ENCODE results near the gene EHMT1. TPM values are rescaled to one million over a fixed set of nuclear protein-coding genes. Genes with fewer than 3 reads are reported as not detected.
"Not testable (repeated sequence)": the region's sequence is repeated elsewhere in the genome, so short reads cannot be mapped to it uniquely, and the experiment has no call there.

The EHMT1 gene
- total and polyA plus RNA-seq, 4 donors = 14.7 to 85.8 (median 51.0) TPM

GRCh38 chr9:137588891-137589290 lies 29.9 kb upstream of the EHMT1 start:
- Histone ChIP-seq H3K27me3 (ENCODE audit: control insufficient read depth in 1 of 2, insufficient read depth in 2 of 2, low read length in 1 of 2) (no peaks in the 10 kb centered on the region), H3K27ac (ENCODE audit: low read depth in 1 of 2, low read length in 2 of 2) (no peak overlapping the region), H3K4me1 (ENCODE audit: control insufficient read depth in 1 of 2, insufficient read depth in 2 of 2, low read length in 2 of 2) (no peaks in the 10 kb centered on the region), H3K4me3 (ENCODE audit: low read length in 2 of 2) (no peak overlapping the region), H3K9me3 (ENCODE audit: control insufficient read depth, low read length) (no peaks in the 10 kb centered on the region), H3K36me3 (ENCODE audit: control insufficient read depth in 1 of 2, insufficient read depth in 2 of 2, low read length in 1 of 2) (no peaks in the 10 kb centered on the region)
- ATAC-seq (ENCODE audit: low FRiP score) (no peak), DNase-seq (no peak)
- intact Hi-C loops (cut with DNase I) = no loop called here
- WGBS, 2 donors = 90 to 94% methylated on average over 6 of the region's 6 CpGs

DNA sequence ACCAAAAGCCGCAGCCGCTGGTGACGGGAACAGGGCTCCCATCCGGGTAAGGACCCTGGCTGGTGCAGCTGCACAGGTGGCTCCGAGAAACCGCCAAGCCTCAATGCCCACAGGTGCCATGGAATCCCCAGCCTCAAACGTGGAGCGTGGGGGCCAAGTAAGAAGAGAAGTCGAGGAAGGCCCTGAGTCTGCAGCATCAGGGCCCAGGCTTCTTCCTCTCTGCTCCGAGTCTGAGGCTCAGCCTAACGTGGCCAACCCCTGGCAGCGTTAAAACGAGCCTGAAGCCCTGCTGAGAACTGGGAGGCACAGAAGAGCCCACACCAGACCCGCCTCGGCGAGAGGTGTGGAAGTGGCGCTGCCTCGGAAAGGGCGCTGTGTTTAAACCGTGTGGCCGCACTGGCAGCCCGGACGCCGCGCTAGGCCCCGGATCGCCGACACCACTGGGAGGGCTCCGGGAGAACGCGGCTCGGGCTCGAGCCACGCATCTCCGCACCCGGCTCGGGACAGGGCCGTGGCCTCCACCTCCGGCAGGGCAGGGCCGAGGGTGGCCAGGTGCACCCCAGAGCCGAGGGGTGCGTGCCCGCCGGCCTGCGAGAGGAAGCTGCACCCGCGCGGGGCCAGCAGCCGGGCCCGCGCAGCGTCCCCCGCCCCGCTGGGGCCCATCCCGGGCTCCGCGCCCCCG lies 29.2 kb upstream of the EHMT1 start:
- Histone ChIP-seq H3K36me3 (ENCODE audit: control insufficient read depth in 1 of 2, insufficient read depth in 2 of 2, low read length in 1 of 2) (no peaks in the 10 kb centered on the region), H3K27ac (ENCODE audit: low read depth in 1 of 2, low read length in 2 of 2) (no peak overlapping the region), H3K9me3 (ENCODE audit: control insufficient read depth, low read length) (no peaks in the 10 kb centered on the region), H3K4me1 (ENCODE audit: control insufficient read depth in 1 of 2, insufficient read depth in 2 of 2, low read length in 2 of 2) (no peaks in the 10 kb centered on the region), H3K4me3 (ENCODE audit: low read length in 2 of 2) (peak overlapping the region; percentile 79 to 89), H3K27me3 (ENCODE audit: control insufficient read depth in 1 of 2, insufficient read depth in 2 of 2, low read length in 1 of 2) (no peaks in the 10 kb centered on the region)
- intact Hi-C loops (cut with DNase I) = no loop called here
- 9% methylated on average over 55 to 58 of the region's 58 CpGs for WGBS, 2 donors
- ATAC-seq (ENCODE audit: low FRiP score) (no peak), DNase-seq (peak in 1 of 2 donors; percentile 81)

DNA sequence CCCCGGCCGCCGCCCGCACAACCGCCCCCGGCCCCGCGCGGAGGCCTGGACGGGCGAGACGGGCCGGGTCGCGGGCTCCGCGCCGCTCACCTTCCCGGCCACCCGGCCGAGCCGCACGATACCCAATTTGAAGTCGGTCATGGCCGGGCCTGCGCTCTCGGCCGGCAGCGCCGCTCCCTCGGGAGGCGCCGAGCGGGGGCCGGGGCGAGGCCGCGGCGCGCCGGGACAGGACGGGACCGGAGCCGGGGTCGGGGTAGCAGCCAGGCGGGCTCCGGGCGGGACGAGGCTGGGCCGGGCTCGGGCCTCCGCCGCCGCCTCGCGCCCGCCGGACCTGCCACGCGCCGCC lies 28.7 kb upstream of the EHMT1 start:
- WGBS, 2 donors = 1 to 5% methylated on average over 4 to 61 of the region's 61 CpGs
- Histone ChIP-seq H3K4me1 (ENCODE audit: control insufficient read depth in 1 of 2, insufficient read depth in 2 of 2, low read length in 2 of 2) (no peaks in the 10 kb centered on the region), H3K27ac (ENCODE audit: low read depth in 1 of 2, low read length in 2 of 2) (no peak overlapping the region), H3K36me3 (ENCODE audit: control insufficient read depth in 1 of 2, insufficient read depth in 2 of 2, low read length in 1 of 2) (no peaks in the 10 kb centered on the region), H3K4me3 (ENCODE audit: low read length in 2 of 2) (peak overlapping the region; percentile 79 to 89), H3K9me3 (ENCODE audit: control insufficient read depth, low read length) (no peaks in the 10 kb centered on the region), H3K27me3 (ENCODE audit: control insufficient read depth in 1 of 2, insufficient read depth in 2 of 2, low read length in 1 of 2) (no peaks in the 10 kb centered on the region)
- intact Hi-C loops (cut with DNase I) = no loop called here
- DNase-seq (no peak), ATAC-seq (ENCODE audit: low FRiP score) (no peak)

- 1 to 3% methylated on average over 44 to 113 of the region's 113 CpGs for WGBS, 2 donors
- Histone ChIP-seq H3K27me3 (ENCODE audit: control insufficient read depth in 1 of 2, insufficient read depth in 2 of 2, low read length in 1 of 2) (no peaks in the 10 kb centered on the region), H3K4me3 (ENCODE audit: low read length in 2 of 2) (peak within 1 kb of the TSS; percentile 79 to 89), H3K36me3 (ENCODE audit: control insufficient read depth in 1 of 2, insufficient read depth in 2 of 2, low read length in 1 of 2) (no peaks in the 10 kb centered on the region), H3K27ac (ENCODE audit: low read depth in 1 of 2, low read length in 2 of 2) (no peak within 1 kb of the TSS), H3K4me1 (ENCODE audit: control insufficient read depth in 1 of 2, insufficient read depth in 2 of 2, low read length in 2 of 2) (no peaks in the 10 kb centered on the region), H3K9me3 (ENCODE audit: control insufficient read depth, low read length) (no peaks in the 10 kb centered on the region)
- intact Hi-C loops (cut with DNase I) = no loop called here
- peak; percentile 93 to 96 for DNase-seq
- peak; percentile 99 for ATAC-seq (ENCODE audit: low FRiP score)
Measured at GRCh38 chr9:137590469-137591383, 28.1 kb upstream of the EHMT1 start, which contains the start of gene ZMYND19. ZMYND19 (minus strand) TSS chr9:137590512; CDS start chr9:137590263, 249 bp downstream.

DNA sequence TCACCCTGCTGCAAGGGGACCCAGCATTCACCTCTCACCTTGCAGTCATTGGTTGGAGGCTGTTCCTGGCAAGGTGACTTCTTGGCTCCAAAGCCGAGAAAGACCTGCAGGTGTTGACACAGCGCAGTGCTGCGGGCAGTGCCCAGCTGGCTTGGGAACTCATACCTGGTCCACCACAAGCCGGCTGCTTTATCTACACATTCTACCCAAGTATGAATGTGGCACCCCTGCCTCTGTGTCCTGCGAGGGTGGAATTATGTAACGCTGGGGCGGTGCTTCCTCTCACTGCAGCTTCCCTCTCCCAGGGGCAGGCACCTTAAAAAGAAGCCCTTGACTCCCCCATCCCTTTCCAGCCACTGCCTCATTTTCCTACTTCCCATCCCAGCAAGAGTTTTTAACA lies 26.0 kb upstream of the EHMT1 start:
- ATAC-seq (ENCODE audit: low FRiP score) = no peak
- H3K4me1 ChIP-seq (ENCODE audit: control insufficient read depth in 1 of 2, insufficient read depth in 2 of 2, low read length in 2 of 2) = no peaks in the 10 kb centered on the region
- H3K9me3 ChIP-seq (ENCODE audit: control insufficient read depth, low read length) = no peaks in the 10 kb centered on the region
- no peaks in the 10 kb centered on the region for H3K27me3 ChIP-seq (ENCODE audit: control insufficient read depth in 1 of 2, insufficient read depth in 2 of 2, low read length in 1 of 2)
- intact Hi-C loops (cut with DNase I) = no loop called here
- H3K27ac ChIP-seq (ENCODE audit: low read depth in 1 of 2, low read length in 2 of 2) = no peak overlapping the region
- no peak for DNase-seq
- no peak overlapping the region for H3K4me3 ChIP-seq (ENCODE audit: low read length in 2 of 2)
- no peaks in the 10 kb centered on the region for H3K36me3 ChIP-seq (ENCODE audit: control insufficient read depth in 1 of 2, insufficient read depth in 2 of 2, low read length in 1 of 2)
- 83 to 87% methylated on average over 7 of the region's 7 CpGs for WGBS, 2 donors

- Histone ChIP-seq H3K27me3 (ENCODE audit: control insufficient read depth in 1 of 2, insufficient read depth in 2 of 2, low read length in 1 of 2) (no peaks in the 10 kb centered on the region), H3K4me3 (ENCODE audit: low read length in 2 of 2) (no peak overlapping the region), H3K9me3 (ENCODE audit: control insufficient read depth, low read length) (no peaks in the 10 kb centered on the region), H3K27ac (ENCODE audit: low read depth in 1 of 2, low read length in 2 of 2) (no peak overlapping the region), H3K36me3 (ENCODE audit: control insufficient read depth in 1 of 2, insufficient read depth in 2 of 2, low read length in 1 of 2) (no peaks in the 10 kb centered on the region), H3K4me1 (ENCODE audit: control insufficient read depth in 1 of 2, insufficient read depth in 2 of 2, low read length in 2 of 2) (no peaks in the 10 kb centered on the region)
- WGBS, 2 donors = 66 to 67% methylated on average over 12 of the region's 12 CpGs
- intact Hi-C loops (cut with DNase I) = no loop called here
- ATAC-seq (ENCODE audit: low FRiP score) = no peak
- DNase-seq = no peak
Measured at GRCh38 chr9:137593176-137593575, 25.6 kb upstream of the EHMT1 start.

GRCh38 chr9:137596577-137596976 lies 22.2 kb upstream of the EHMT1 start:
- ATAC-seq (ENCODE audit: low FRiP score); H3K4me3 ChIP-seq (ENCODE audit: low read length in 2 of 2): not testable (repeated sequence)

DNA sequence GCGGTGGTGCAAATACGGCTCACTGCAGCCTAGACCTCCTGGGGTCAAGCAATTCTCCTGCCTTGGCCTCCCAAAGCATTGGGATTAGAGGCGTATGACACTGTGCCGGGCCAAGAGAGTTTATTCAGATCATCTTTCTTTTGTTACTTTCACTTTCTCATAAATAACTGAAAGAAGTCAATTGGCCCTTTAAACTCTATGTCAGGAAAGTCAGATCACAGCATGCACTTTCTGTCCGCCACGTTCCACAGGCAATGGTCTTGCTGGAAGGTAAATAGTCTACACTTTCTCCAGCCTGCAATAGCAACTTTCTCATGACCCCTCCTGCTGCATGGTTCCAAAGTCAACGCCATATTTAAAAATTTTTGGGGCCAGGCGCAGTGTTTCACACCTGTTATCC lies 19.9 kb upstream of the EHMT1 start:
- no peaks in the 10 kb centered on the region for H3K27me3 ChIP-seq (ENCODE audit: control insufficient read depth in 1 of 2, insufficient read depth in 2 of 2, low read length in 1 of 2)
- no peak overlapping the region for H3K27ac ChIP-seq (ENCODE audit: low read depth in 1 of 2, low read length in 2 of 2)
- no peaks in the 10 kb centered on the region for H3K4me1 ChIP-seq (ENCODE audit: control insufficient read depth in 1 of 2, insufficient read depth in 2 of 2, low read length in 2 of 2)
- WGBS, 2 donors = 77 to 79% methylated on average over 8 of the region's 8 CpGs
- DNase-seq (no peak), ATAC-seq (ENCODE audit: low FRiP score) (no peak)
- H3K36me3 ChIP-seq (ENCODE audit: control insufficient read depth in 1 of 2, insufficient read depth in 2 of 2, low read length in 1 of 2) = no peaks in the 10 kb centered on the region
- H3K4me3 ChIP-seq (ENCODE audit: low read length in 2 of 2) = no peak overlapping the region
- intact Hi-C loops (cut with DNase I) = no loop called here
- H3K9me3 ChIP-seq (ENCODE audit: control insufficient read depth, low read length) = no peaks in the 10 kb centered on the region

More at GRCh38 chr9:137596577-137596976, 22.2 kb upstream of the EHMT1 start:
- intact Hi-C loops (cut with DNase I); H3K27ac ChIP-seq (ENCODE audit: low read depth in 1 of 2, low read length in 2 of 2); DNase-seq; H3K4me1 ChIP-seq (ENCODE audit: control insufficient read depth in 1 of 2, insufficient read depth in 2 of 2, low read length in 2 of 2); H3K27me3 ChIP-seq (ENCODE audit: control insufficient read depth in 1 of 2, insufficient read depth in 2 of 2, low read length in 1 of 2); H3K9me3 ChIP-seq (ENCODE audit: control insufficient read depth, low read length); H3K36me3 ChIP-seq (ENCODE audit: control insufficient read depth in 1 of 2, insufficient read depth in 2 of 2, low read length in 1 of 2): not testable (repeated sequence)
- 86 to 95% methylated on average over 7 of the region's 7 CpGs for WGBS, 2 donors
